GM19193 (cell line): ENCODE results near the gene IDS.

ENCODE experiments used
- POLR2A ChIP-seq: IDR thresholded peaks from 4 replicates; pipeline ENCODE4 v1.6.1; 2011; ENCODE audit not compliant: insufficient read depth, insufficient read length; ENCODE audit errors: extremely low read depth

IDS gene

DNA sequence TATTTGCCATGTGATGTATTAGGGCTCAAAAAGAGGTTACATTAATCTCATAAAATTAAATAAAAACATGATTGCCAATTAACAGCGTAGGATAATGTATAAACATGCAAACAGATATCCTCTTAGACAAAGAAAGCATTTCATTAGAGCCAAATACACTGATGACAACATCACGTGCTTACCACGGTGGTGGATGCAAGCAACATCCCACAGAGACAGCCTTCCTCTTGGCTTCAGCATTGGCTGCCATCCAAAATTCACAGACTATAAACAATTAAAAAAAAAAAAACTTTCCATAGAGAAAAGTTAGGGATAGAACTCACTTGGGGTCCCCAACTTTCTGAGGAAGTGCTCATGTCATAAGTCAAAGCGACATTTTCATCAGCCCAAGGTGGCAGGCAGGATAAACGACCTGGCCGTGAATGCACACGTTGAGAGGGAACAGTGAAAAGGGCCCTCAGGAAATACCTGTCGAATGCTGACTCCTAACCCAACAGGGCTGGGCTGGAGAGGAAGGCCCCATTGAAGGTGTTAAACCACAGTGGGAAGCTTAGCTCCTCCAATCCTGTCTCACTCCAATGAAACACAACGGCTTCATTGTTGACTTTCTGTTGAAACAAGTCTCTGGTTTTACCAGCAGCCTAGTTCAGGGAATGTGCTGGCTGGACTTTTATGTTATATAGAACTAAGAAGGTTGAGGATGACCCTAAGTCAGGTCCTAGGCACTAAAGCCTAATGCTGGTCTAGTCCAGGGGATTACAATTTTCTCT, 48.4 kb downstream of the IDS start:
- no peak for TF ChIP-seq POLR2A

DNA sequence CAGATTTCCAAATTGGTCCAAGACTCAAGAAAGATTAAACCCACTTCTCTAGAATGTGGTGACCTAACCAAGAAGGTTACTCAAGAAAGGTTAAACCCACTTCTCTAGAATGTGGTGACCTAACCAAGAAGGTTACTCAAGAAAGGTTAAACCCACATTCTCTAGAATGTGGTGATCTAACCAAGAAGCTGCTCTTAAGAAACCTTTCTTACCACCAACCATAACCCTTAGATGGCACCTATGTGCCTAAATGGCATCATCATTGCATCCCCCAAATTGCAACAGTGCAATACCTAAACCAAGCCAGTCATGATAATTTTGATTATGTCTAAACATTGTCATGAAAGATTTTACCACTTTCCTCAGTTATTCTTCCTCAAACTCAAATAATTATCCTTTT, 49.2 kb downstream of the IDS start:
- no peak for TF ChIP-seq POLR2A

DNA sequence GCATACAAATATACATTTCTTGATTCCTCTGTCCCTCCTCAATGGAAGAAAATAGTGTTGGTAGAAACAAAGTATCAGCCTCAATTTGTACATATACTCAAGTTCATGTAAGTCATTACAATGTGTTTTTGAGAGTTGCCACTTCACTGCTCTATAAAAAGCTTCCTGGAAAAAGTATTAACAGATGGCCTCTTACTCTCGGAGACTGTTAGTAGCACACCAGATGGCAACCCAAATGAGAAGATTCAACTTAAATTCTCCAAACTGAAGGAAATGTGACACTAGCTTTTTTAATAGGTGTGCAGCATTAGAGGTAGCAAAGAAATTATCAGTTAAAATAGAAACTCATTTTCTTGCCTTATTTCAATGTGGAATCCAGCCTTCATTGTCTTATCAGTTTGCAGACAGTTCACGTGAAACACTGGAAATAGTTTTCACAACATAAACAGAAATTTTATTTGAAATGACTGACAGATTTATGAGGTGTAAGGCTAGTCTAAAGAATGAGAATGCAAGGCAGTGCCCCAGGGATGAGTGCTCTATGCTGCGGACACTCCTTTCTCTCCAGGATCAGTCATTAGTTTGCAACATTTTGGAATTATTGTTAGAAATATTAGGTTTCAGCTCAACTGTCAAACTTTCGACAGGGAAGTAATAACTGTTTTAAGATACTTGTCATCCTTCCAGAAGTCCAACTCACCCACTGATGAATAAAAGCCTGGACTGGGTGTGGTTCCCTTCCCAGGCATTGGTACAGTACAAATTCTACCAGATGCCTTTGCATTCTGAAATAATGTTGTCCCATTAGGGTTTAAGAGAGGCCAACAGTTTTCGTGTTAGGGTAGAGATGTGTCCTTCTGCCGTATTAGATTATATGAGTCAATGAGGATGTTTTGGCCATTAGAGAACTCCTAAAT, 50.9 kb downstream of the IDS start:
- no peak for TF ChIP-seq POLR2A

DNA sequence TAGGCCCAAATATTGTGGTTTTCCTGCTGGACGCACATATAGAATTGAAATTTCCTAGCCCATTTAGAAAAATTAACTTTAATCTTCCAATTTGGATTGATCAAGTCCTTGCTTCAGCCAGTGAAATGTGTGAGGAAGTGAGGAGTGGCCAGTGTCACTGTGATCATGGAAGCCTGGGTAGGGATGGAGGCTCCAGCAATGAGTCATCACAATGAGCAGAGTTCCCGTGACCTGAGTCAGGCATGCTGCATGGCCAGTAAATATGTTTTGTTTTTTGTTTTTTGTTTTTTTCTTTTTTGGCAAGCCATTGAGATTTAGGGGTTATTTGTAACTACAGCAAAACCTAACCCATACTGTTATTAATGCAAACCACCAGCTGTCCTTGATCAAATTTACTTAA, 52.1 kb downstream of the IDS start:
- TF ChIP-seq POLR2A: no peak

DNA sequence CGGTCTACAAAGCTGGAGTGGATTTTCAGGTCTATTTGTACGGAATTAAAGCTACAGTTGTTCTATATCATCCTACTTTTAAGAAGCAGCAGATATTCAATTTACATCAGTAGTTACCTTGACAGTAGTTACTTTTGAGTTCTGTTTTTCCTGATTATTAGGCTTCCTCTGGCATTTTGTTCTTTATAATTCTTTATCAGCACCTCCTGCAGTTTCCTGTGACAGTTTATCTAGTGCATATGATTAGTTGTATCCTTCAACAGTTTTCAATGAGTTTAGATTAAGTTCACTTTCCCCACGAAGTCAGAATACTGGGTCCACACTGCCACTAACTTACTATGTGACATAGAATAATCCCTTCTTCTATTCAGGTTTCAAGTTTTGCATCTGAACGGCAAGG, 71.7 kb downstream of the IDS start:
- TF ChIP-seq POLR2A: no peak

DNA sequence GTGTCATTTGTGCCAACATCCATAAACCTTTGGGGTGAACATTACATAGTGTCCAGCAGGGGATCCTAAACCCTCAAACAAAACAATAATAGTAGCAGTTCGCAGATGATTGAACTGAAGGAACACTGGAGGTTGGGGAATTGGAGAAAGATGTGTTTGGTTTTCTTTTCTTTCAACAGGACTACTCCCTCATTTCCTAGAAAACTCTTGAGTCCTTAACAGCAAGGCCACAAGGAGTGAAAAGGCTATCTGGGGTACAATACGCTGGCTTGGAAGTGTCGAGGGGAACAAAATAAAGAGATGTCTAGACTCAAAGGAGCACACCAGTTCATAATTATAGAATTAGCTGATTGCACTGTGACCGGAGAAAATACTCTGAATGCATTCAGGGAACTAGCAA, 72.1 kb downstream of the IDS start:
- TF ChIP-seq POLR2A: no peak
